IPS-18a (cell line): ENCODE data around the gene SP7.
"Not testable (repeated sequence)": the region's sequence is repeated elsewhere in the genome, so short reads cannot be mapped to it uniquely, and the experiment has no call there.

Experiments used
- H3K27ac ChIP-seq: one replicate; pipeline ENCODE4 v1.5.1; 2013; ENCODE audit warnings: low read length
- H3K27me3 ChIP-seq: one replicate; pipeline ENCODE4 v1.6.1; 2013; ENCODE audit warnings: mild to moderate bottlenecking, low read length; ENCODE audit not compliant: control insufficient read depth, insufficient read depth
- H3K36me3 ChIP-seq: one replicate; pipeline ENCODE4 v1.6.1; 2013; ENCODE audit warnings: low read depth, low read length; ENCODE audit not compliant: control insufficient read depth
- H3K4me1 ChIP-seq: one replicate; pipeline ENCODE4 v1.6.1; 2013; ENCODE audit warnings: low read depth, low read length; ENCODE audit not compliant: control insufficient read depth
- H3K4me3 ChIP-seq: one replicate; pipeline ENCODE4 v1.5.1; 2013; ENCODE audit warnings: low read length
- H3K9ac ChIP-seq: one replicate; pipeline ENCODE4 v1.6.1; 2013; ENCODE audit warnings: mild to moderate bottlenecking, low read length, moderate library complexity
- H3K9me3 ChIP-seq: one replicate; pipeline ENCODE4 v1.6.1; 2013; ENCODE audit warnings: low read depth, low read length; ENCODE audit not compliant: control insufficient read depth

SP7 gene

GRCh38 chr12:53344487-53344823 is 8.3 kb upstream of the SP7 start:
- Histone ChIP-seq H3K4me1 (peaks cover 4% of the 10 kb centered on the region), H3K27ac (no peak overlapping the region), H3K36me3 (no peaks in the 10 kb centered on the region), H3K9me3 (no peaks in the 10 kb centered on the region), H3K4me3 (peak overlapping the region; percentile 62), H3K27me3 (peaks cover 25% of the 10 kb centered on the region), H3K9ac (no peak overlapping the region)

GRCh38 chr12:53343969-53344368 is 7.8 kb upstream of the SP7 start:
- Histone ChIP-seq H3K27me3 (peaks cover 25% of the 10 kb centered on the region), H3K9me3 (no peaks in the 10 kb centered on the region), H3K27ac (no peak overlapping the region), H3K4me1 (peaks cover 4% of the 10 kb centered on the region), H3K9ac (no peak overlapping the region), H3K4me3 (peak overlapping the region; percentile 62), H3K36me3 (no peaks in the 10 kb centered on the region)

- Histone ChIP-seq H3K4me3 (no peak overlapping the region), H3K27ac (no peak overlapping the region), H3K36me3 (no peaks in the 10 kb centered on the region), H3K9ac (no peak overlapping the region), H3K4me1 (peaks cover 4% of the 10 kb centered on the region), H3K9me3 (no peaks in the 10 kb centered on the region), H3K27me3 (peaks cover 25% of the 10 kb centered on the region)
Measured at GRCh38 chr12:53343449-53343848, 7.3 kb upstream of the SP7 start.

GRCh38 chr12:53340398-53340797 is 4.2 kb upstream of the SP7 start:
- Histone ChIP-seq H3K27me3 (peaks cover 15% of the 10 kb centered on the region), H3K4me3 (no peak overlapping the region), H3K9ac (no peak overlapping the region), H3K36me3 (no peaks in the 10 kb centered on the region), H3K27ac (no peak overlapping the region), H3K9me3 (no peaks in the 10 kb centered on the region), H3K4me1 (peaks cover 2% of the 10 kb centered on the region)

- peaks cover 8% of the 10 kb centered on the region for H3K27me3 ChIP-seq
- no peak overlapping the region for H3K9ac ChIP-seq
- no peaks in the 10 kb centered on the region for H3K4me1 ChIP-seq
- H3K4me3 ChIP-seq: no peak overlapping the region
- H3K9me3 ChIP-seq: no peaks in the 10 kb centered on the region
- H3K27ac ChIP-seq: no peak overlapping the region
- H3K36me3 ChIP-seq: no peaks in the 10 kb centered on the region
Measured at GRCh38 chr12:53338916-53339315, 2.8 kb upstream of the SP7 start.

GRCh38 chr12:53338017-53338416 is 1.9 kb upstream of the SP7 start:
- Histone ChIP-seq H3K27ac (no peak overlapping the region), H3K27me3 (no peaks in the 10 kb centered on the region), H3K36me3 (no peaks in the 10 kb centered on the region)

GRCh38 chr12:53334822-53335221 is 1.3 kb downstream of the SP7 start:
- Histone ChIP-seq H3K4me1 (no peaks in the 10 kb centered on the region), H3K36me3 (no peaks in the 10 kb centered on the region), H3K27ac (no peak overlapping the region), H3K27me3 (no peaks in the 10 kb centered on the region), H3K4me3 (no peak overlapping the region), H3K9ac (no peak overlapping the region), H3K9me3 (no peaks in the 10 kb centered on the region)

More at GRCh38 chr12:53338017-53338416, 1.9 kb upstream of the SP7 start:
- H3K4me1 ChIP-seq: no peaks in the 10 kb centered on the region
- H3K9me3 ChIP-seq: no peaks in the 10 kb centered on the region
- H3K4me3 ChIP-seq: no peak overlapping the region
- H3K9ac ChIP-seq: no peak overlapping the region

- no peak overlapping the region for H3K9ac ChIP-seq
- H3K4me3 ChIP-seq: no peak overlapping the region
- no peaks in the 10 kb centered on the region for H3K36me3 ChIP-seq
- no peaks in the 10 kb centered on the region for H3K4me1 ChIP-seq
- H3K27me3 ChIP-seq: peaks cover under 1% of the 10 kb centered on the region
- H3K27ac ChIP-seq: no peak overlapping the region
- no peaks in the 10 kb centered on the region for H3K9me3 ChIP-seq
Measured at GRCh38 chr12:53333845-53334244, 2.3 kb downstream of the SP7 start.

GRCh38 chr12:53333289-53333688 is 2.9 kb downstream of the SP7 start:
- Histone ChIP-seq H3K36me3 (no peaks in the 10 kb centered on the region), H3K27me3 (peaks cover 6% of the 10 kb centered on the region), H3K9me3 (no peaks in the 10 kb centered on the region), H3K4me1 (no peaks in the 10 kb centered on the region), H3K9ac (no peak overlapping the region), H3K4me3 (no peak overlapping the region), H3K27ac (no peak overlapping the region)

GRCh38 chr12:53332744-53333143 is 3.4 kb downstream of the SP7 start:
- H3K27me3 ChIP-seq: peaks cover 12% of the 10 kb centered on the region
- H3K9ac ChIP-seq: no peak overlapping the region
- no peaks in the 10 kb centered on the region for H3K4me1 ChIP-seq
- no peak overlapping the region for H3K27ac ChIP-seq
- H3K9me3 ChIP-seq: no peaks in the 10 kb centered on the region
- H3K4me3 ChIP-seq: no peak overlapping the region
- H3K36me3 ChIP-seq: no peaks in the 10 kb centered on the region

- not testable (repeated sequence) for H3K4me1 ChIP-seq, H3K9me3 ChIP-seq, H3K36me3 ChIP-seq, H3K4me3 ChIP-seq, H3K9ac ChIP-seq, H3K27ac ChIP-seq
- peaks cover 16% of the 10 kb centered on the region for H3K27me3 ChIP-seq
Measured at GRCh38 chr12:53332339-53332738, 3.8 kb downstream of the SP7 start.

- H3K27ac ChIP-seq: no peak overlapping the region
- H3K27me3 ChIP-seq: peaks cover 32% of the 10 kb centered on the region
- H3K36me3 ChIP-seq: no peaks in the 10 kb centered on the region
- H3K4me1 ChIP-seq: no peaks in the 10 kb centered on the region
- no peak overlapping the region for H3K9ac ChIP-seq
- H3K9me3 ChIP-seq: no peaks in the 10 kb centered on the region
- no peak overlapping the region for H3K4me3 ChIP-seq
Measured at GRCh38 chr12:53330671-53331070, 5.5 kb downstream of the SP7 start.
